ENCODE measurements around the gene GLIPR1.
"Not testable (repeated sequence)": the region's sequence is repeated elsewhere in the genome, so short reads cannot be mapped to it uniquely, and the experiment has no call there.

The GLIPR1 gene

DNA sequence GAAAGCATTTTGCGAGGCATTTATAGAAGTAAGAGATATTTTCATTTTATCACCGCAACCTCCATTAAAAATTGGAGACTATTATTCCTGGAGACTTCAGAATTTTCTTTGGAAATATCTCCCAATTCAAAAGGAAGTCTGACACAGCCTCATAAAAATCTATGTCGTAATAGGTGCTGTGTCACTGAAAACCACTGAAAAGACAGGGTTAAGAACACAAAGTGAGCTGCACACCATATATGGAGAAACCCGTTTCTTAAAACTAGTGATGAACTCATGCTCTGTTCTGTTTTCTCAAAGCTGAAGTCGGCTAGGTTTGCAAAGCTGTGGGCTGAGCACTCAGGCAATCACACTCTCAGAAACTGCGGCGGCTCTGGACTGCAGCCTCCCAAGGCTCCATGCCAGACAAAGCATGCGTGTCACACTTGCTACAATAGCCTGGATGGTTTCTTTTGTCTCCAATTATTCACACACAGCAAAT, at the start of gene GLIPR1:
Gene GLIPR1 (plus strand): TSS at position 287 of the 481 bp plus-strand sequence. CDS start 126 bp downstream, at position 413.
- peak; percentile 58 for DNase-seq

DNA sequence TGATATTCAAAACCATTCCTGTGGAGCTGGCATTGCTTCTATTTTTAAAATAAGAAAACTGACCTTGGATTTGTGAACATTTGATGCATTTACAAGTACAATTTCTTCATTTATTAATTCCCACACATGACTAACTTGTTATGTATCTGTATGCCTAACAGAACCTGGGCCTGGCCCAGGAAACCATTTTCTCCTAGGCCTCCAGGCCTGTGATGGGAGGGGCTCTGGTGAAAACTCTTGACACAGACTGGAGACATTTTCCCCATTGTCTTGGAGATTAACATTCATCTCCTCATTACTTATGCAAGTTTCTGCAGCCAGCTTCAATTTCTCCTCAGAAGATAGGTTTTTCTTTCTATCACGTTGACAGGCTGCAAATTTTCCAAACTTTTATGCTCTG, 47.6 kb upstream of the GLIPR1 start:
- no peak for DNase-seq

- DNase-seq = no peak
Measured at GRCh38 chr12:75437564-75437963, 43.0 kb upstream of the GLIPR1 start.

DNA sequence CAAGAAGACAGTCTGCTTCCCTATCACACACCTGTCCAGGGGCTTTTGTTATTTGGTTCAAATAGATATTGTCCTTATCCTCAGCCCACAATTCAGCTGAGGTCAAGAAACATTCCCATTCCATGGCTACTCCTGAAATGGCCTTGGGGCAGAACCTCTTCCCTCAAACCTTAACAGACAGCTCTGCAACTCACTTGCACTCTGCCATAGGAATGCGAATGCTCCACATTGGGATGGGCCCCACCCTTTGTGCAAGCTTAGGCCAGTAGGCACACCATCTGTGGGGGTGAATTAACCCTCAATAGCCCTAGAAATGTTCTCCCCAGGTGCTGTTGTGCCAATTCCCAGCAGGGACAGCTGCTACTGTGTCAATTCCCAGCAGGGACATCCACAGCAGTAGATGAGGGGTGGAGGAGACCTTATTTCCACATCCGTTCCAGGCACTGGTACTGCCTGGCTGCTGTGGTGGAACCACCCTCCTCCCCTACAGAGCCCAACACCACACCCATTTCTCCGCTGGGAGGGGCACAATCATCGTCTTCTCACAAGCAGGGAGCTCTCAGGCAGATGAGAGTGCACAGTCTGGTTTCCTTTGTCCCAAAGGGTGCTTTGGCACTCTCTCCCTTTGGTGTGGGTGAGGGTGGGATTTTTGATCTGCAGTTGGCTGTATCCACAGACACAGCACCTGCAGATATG, 42.3 kb upstream of the GLIPR1 start:
- no peak for DNase-seq

GRCh38 chr12:75439048-75439447, 41.5 kb upstream of the GLIPR1 start:
- DNase-seq = no peak

- DNase-seq = no peak
Measured at GRCh38 chr12:75439930-75440329, 40.6 kb upstream of the GLIPR1 start.

DNA sequence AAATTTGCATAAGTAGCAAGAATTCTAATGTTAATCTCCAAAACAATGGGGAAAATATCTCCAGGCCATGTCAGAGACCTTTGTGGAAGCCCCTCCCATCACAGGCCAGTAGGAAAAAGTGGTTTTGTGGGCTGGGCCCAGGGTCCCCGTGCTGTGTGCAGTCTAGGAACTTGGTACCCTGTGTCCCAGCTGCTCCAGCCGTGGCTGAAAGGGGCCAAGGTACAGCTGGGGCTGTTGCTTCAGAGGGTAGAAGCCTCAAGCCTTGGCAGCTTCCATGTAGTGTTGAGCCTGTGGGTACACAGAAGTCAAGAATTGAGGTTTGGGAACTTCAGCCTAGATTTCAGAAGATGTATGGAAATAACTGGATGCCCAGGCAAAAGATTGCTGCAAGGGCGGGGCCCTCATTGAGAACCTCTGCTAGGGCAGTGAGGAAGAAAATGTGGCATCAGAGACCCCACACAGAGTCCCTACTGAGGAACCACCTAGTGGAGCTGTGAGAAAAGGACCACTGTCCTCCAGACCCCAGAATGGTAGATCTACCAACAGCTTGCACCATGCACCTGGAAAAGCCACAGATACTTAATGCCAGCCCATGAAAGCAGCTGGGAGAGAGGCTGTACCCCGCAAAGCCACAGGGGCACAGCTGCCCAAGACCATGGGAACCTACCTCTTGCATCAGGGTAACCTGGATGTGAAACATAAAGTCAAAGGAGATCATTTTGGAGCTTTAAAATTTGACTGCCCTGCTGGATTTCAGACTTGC, 38.7 kb upstream of the GLIPR1 start:
- not testable (repeated sequence) for DNase-seq

GRCh38 chr12:75442454-75442853, 38.1 kb upstream of the GLIPR1 start:
- not testable (repeated sequence) for DNase-seq

DNA sequence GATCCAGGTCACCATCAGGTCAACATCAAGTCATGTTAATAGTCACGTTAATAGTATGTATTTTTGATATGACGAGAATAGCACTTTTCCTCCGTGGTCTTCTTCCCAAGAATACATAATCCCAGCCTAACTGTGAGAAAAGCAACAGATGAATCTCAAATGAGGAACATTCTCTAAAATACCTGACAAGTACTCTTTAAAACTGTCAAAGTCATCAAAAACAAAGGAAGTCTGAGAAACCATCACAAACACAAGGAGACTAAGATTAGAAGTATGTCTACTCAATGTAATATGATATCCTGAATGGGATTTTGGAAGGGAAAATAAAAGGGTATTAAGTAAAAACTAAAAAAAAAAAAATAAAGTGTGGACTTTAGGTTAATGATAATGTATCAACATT, 36.8 kb upstream of the GLIPR1 start:
- no peak for DNase-seq

- DNase-seq = no peak
Measured at GRCh38 chr12:75444429-75445136, 36.0 kb upstream of the GLIPR1 start.

- not testable (repeated sequence) for DNase-seq
Measured at GRCh38 chr12:75445137-75445507, 35.4 kb upstream of the GLIPR1 start.

DNA sequence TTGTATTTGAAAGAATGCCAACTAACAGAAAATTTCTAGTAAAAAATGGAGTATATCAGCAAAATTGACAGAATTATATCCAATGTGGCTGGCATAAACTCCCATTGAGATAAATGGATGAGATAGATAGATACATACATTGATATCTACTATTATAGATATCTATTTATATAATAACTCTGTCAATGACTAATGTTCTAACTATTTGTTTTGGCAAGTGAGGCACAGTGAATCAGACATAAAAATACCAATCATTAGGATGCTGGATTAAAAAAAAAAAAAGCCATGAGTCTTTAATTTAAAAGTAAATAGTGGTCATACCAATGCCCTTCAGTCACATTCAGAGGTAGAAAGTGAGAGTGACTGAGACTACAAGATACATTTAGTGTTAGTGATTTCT, 33.7 kb upstream of the GLIPR1 start:
- DNase-seq = no peak

DNA sequence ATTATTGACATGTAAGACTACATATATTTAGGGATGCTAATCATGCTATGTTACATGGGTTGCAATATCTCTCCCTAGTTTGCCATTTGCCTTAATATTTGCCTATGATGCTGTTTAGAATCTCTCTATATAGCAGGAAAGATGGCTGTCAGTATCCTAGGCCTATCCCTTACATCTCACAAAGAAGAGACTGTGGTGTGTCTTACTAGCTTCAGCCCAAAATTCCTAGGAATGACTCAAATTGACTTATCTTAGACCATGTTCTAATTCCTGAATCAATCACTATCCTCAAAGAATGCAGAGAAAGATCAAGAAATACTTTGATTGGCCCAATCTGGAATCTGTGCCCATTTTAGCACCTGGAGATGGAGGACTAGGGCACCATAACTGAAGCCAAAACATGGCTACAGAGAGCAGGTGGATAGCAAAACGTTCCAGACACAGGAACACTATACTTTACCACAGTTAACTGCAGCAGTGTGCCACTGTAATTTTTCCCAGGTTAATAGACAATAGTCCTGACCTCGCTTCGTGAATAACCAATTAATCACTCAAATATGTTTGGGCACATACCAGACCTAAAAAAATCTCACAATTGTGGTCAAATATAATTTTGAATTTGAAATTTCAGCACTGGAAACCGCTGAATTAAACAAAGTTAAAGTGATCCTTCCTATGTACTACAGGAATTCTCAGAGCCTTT, 32.7 kb upstream of the GLIPR1 start:
- no peak for DNase-seq

GRCh38 chr12:75452675-75453330, 27.8 kb upstream of the GLIPR1 start:
- DNase-seq = no peak

- no peak for DNase-seq
Measured at GRCh38 chr12:75455839-75456238, 24.7 kb upstream of the GLIPR1 start.

GRCh38 chr12:75457191-75457590, 23.4 kb upstream of the GLIPR1 start:
- DNase-seq = no peak

DNA sequence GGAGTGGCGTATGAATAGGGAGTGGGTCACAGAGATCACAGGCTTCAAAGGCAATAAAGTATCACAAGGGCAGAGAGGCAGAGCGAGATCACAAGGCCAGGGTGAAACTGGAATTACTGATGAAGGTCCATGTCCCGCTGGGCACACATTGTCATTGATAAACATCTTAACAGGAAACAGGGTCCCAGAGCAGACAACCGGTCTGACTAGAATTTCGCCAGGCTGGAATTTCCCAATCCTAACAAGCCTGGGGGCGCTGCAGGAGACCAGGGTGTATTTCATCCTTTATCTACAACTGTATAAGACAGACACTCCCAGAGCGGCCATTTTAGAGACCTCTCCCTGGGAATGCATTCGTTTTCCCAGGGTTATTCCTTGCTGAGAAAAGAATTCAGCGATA, 22.7 kb upstream of the GLIPR1 start:
- not testable (repeated sequence) for DNase-seq

DNA sequence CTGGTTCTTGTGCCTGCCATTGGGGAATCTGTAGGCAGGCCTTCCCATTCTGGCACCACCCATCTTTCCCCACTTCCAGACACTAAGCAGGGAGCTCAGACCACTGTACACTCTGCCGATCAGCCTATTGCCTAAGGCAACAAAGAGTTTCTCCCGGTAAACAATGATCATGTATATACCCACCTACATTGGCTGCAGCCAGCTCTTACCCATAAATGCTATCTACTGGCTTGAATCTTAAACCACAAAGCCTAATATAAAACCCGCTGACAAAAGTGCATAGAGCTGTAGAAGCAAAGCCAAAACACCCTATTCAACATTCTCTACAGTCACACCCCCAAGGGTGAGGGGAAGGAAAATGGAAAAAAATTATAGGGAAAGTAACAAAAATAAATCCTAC, 20.8 kb upstream of the GLIPR1 start:
- DNase-seq = no peak

- no peak for DNase-seq
Measured at GRCh38 chr12:75460204-75460603, 20.4 kb upstream of the GLIPR1 start.

DNA sequence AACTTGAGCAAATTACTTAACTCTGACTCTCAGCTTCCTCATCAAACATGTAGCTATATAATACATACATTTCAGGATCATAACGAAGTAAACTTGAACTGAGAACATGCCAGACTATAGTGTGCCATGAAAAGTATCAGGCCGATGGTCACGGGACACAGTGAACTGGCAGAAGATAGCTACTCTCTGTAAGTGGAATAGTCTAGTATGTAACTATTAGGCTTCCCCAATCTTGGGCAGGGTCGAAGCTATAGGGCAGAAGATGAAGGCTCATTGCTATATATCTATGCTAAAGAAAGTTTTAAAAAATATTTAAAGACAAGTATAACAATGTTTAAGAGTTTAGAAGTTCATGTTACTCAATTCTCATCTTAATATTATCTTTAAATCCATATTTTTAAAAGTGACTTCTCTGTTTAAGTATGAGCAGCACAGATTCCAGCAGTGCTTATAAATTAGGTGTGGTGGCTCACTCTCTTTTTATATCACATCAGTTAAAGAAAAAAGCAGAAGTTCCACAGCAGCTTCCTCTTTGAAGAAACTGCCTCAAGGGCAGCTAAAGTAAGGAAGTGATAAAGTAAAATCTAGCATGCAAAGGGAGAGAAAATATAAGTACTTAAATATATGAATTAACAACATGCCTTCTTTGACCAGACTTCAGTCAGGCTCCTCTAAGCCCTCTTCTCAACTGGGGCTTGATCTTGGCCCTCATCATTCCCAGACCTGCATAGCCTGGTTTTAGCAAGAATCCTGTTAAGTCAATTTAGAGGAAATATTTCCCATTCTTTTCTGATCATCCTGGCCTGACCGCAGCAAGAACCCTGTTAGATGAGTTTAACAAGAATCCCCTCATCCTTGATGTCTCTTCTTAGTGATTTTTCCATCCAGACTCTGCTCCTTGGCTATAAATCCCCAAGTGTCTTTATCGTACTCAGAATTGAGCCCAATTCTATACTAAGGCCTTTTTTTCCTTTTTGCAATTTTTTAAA, 8.4 kb upstream of the GLIPR1 start:
- DNase-seq = no peak

DNA sequence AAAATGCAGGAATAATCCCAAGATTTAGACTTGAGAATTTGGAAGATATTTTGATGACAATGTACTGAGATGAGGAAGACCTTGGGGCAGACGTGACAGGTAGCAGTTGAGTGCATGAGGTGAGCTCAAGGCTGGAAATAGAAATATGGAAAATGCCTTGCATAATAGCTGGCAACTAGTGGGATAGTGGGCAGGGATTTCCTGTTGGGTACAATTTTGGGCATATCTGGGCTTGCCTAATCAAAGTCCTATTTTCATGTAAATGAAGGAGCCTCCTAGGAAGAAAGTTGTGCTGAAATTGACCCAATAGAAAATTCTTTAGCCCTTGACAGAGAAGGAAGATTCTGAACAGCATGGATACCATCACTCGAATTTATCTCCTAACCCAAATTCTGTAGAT, 6.4 kb upstream of the GLIPR1 start:
- DNase-seq = no peak
